Psoas muscle (tissue), 8 donors: ENCODE results near the gene INO80C. TPM values are rescaled to one million over a fixed set of nuclear protein-coding genes. Genes with fewer than 3 reads are reported as not detected.

Experiments used
- ATAC-seq, 4 donors: fragments of 200-7000 bp; cut with Tn5 transposase; one replicate each; pipeline ENCODE4 v1.9.1; 2020; ENCODE audit warnings: moderate library complexity in 3 of 4, mild to moderate bottlenecking in 2 of 4
- DNase-seq, 2 donors: peaks; one replicate each; pipeline ENCODE4 v3.0.0-alpha.2; 2020
- H3K27ac ChIP-seq: fragments of 200-600 bp; one replicate; pipeline ENCODE4 v1.8.0; 2022
- H3K27me3 ChIP-seq, 3 donors: fragments of 200-600 bp in 1 of 3; one replicate each; pipeline versions ENCODE4 v1.6.1 to v1.8.0; 2013 to 2022; ENCODE audit warnings: low read length in 2 of 3, mild to moderate bottlenecking in 2 of 3, moderate library complexity in 1 of 3; ENCODE audit not compliant: insufficient read depth in 3 of 3
- H3K36me3 ChIP-seq, 2 donors: fragments of 200-600 bp in 1 of 2; one replicate each; pipeline versions ENCODE4 v1.6.1 to v1.8.0; 2013 to 2022; ENCODE audit warnings: low read depth in 1 of 2, mild to moderate bottlenecking in 1 of 2, moderate library complexity in 1 of 2; ENCODE audit not compliant: insufficient read depth in 1 of 2
- H3K4me1 ChIP-seq: fragments of 200-600 bp; one replicate; pipeline ENCODE4 v1.8.0; 2022
- H3K4me3 ChIP-seq: fragments of 200-600 bp; one replicate; pipeline ENCODE4 v1.8.0; 2022; ENCODE audit warnings: mild to moderate bottlenecking
- H3K9me3 ChIP-seq: fragments of 200-600 bp; one replicate; pipeline ENCODE4 v1.8.0; 2022
- CTCF ChIP-seq: fragments of 200-600 bp; IDR thresholded peaks from one replicate; pipeline ENCODE4 v1.8.0; 2022; ENCODE audit warnings: antibody characterized with exemption
- WGBS, 3 donors: extraction: QIAGEN DNeasy Blood & Tissue Kit; methylation state at CpG; one replicate each; pipeline versions ENCODE4 v1.1.6 to v1.1.7; 2013; 5-methylcytosine and 5-hydroxymethylcytosine counted together
- intact Hi-C, 2 donors: fragments of 100-400 bp; cut with DNase I; formaldehyde crosslinking; loops; one replicate each; pipeline versions ENCODE4 v1.11.0 to v1.14.2; 2022
- polyA plus RNA-seq, 3 donors: library from polyadenylated mRNA; stranded (reverse); fragments of 200-250 nt; gene quantifications; one replicate each; pipeline ENCODE4 v1.2.3, GENCODE V29; 2013
- total RNA-seq, 4 donors: library from RNA; stranded (reverse); fragmentation: NEBNext Ultra II Directional in 2 of 4; extraction: Animal tissue kit (Norgen Biotek cat#: 25700) in 2 of 4; gene quantifications; one replicate each; pipeline versions ENCODE4 v1.2.1 to v1.2.4, GENCODE V29; 2021 to 2023
- donor health status: healthy with polysubstance abuse.
- donor health status: DM: no; HTN: no; CAD: no; lungs with moderate emphysema.
- donor health status: Bipolar disorder and iron deficiency.
- donor health status: healthy.
- donor health status: DM: yes; HTN: yes; CAD: no.
- donor health status: DM: no; HTN: no; CAD: no.
- donor health status: DM: no; HTN: no; CAD: no.
- donor health status: DM: yes; HTN: yes; CAD: no.

The INO80C gene
- total and polyA plus RNA-seq, 7 donors: 14.4 to 26.7 (median 21.1) TPM

GRCh38 chr18:35465329-35465728 lies 32.4 kb downstream of the INO80C start:
- 91 to 97% (median 95%) methylated on average over 1 of the region's 1 CpG for WGBS, 3 donors
- H3K27me3 ChIP-seq: no peaks in the 10 kb centered on the region
- TF ChIP-seq CTCF: no peak
- DNase-seq (no peak), ATAC-seq (no peak)
- H3K27ac ChIP-seq: no peak overlapping the region
- H3K4me1 ChIP-seq: peaks cover 4% of the 10 kb centered on the region
- H3K9me3 ChIP-seq: no peaks in the 10 kb centered on the region
- peaks cover 0 to 4% of the 10 kb centered on the region in 2 donors for H3K36me3 ChIP-seq
- H3K4me3 ChIP-seq: peak overlapping the region; percentile 30
- intact Hi-C loops: no loop called here

- Histone ChIP-seq H3K27ac (no peak overlapping the region), H3K36me3 (peaks cover 0 to 4% of the 10 kb centered on the region in 2 donors), H3K9me3 (no peaks in the 10 kb centered on the region), H3K27me3 (no peaks in the 10 kb centered on the region), H3K4me3 (no peak overlapping the region), H3K4me1 (peaks cover 4% of the 10 kb centered on the region)
- intact Hi-C loops: no loop called here
- ATAC-seq (no peak), DNase-seq (no peak)
- WGBS, 3 donors: 65 to 91% (median 69%) methylated on average over 2 of the region's 2 CpGs
- TF ChIP-seq CTCF: no peak
Observed at GRCh38 chr18:35464831-35465279, 32.9 kb downstream of the INO80C start.

GRCh38 chr18:35463827-35464226 lies 33.9 kb downstream of the INO80C start:
- Histone ChIP-seq H3K4me3 (no peak overlapping the region), H3K4me1 (peaks cover 4% of the 10 kb centered on the region), H3K36me3 (peaks cover 0 to 4% of the 10 kb centered on the region in 2 donors), H3K9me3 (no peaks in the 10 kb centered on the region), H3K27ac (no peak overlapping the region), H3K27me3 (no peaks in the 10 kb centered on the region)
- intact Hi-C loops: no loop called here
- no peak for ATAC-seq
- DNase-seq: no peak
- WGBS, 3 donors: 54 to 69% (median 61%) methylated on average over 4 of the region's 4 CpGs
- no peak for TF ChIP-seq CTCF

- H3K36me3 ChIP-seq: no peaks in the 10 kb centered on the region
- peaks cover 4% of the 10 kb centered on the region for H3K4me1 ChIP-seq
- ATAC-seq (peak in 2 of 4 donors; percentile 42 to 54), DNase-seq (no peak)
- H3K27ac ChIP-seq: no peak overlapping the region
- no peaks in the 10 kb centered on the region for H3K9me3 ChIP-seq
- intact Hi-C loops: no loop called here
- no peak for TF ChIP-seq CTCF
- no peak overlapping the region for H3K4me3 ChIP-seq
- 59 to 79% (median 66%) methylated on average over 5 of the region's 5 CpGs for WGBS, 3 donors
- H3K27me3 ChIP-seq: no peaks in the 10 kb centered on the region
Observed at GRCh38 chr18:35463050-35463449, 34.7 kb downstream of the INO80C start.

- Histone ChIP-seq H3K9me3 (no peaks in the 10 kb centered on the region), H3K27ac (no peak overlapping the region), H3K4me3 (no peak overlapping the region), H3K27me3 (no peaks in the 10 kb centered on the region), H3K4me1 (peaks cover 4% of the 10 kb centered on the region), H3K36me3 (no peaks in the 10 kb centered on the region)
- DNase-seq (no peak), ATAC-seq (no peak)
- no peak for TF ChIP-seq CTCF
- intact Hi-C loops: no loop called here
- WGBS, 3 donors: 65 to 79% (median 71%) methylated on average over 1 of the region's 1 CpG
Observed at GRCh38 chr18:35460736-35461161, 37.0 kb downstream of the INO80C start.
